H9 (cell line): ENCODE measurements around the gene TADA1. TPM values are rescaled to one million over a fixed set of nuclear protein-coding genes. Genes with fewer than 3 reads are reported as not detected.

Experiments used
- DNase-seq: peaks from one replicate; pipeline ENCODE4 v3.0.0-alpha.2; 2017
- H2AFZ ChIP-seq: one replicate; pipeline ENCODE4 v1.6.1; 2013; ENCODE audit warnings: mild to moderate bottlenecking, low read length, control low read depth, moderate library complexity
- H2AK5ac ChIP-seq: 2 replicates; pipeline ENCODE4 v1.6.1; 2013; ENCODE audit warnings: low read length, control low read depth, mixed read lengths; ENCODE audit not compliant: insufficient read length
- H2BK120ac ChIP-seq: one replicate; pipeline ENCODE4 v1.6.1; 2013; ENCODE audit warnings: low read depth, mild to moderate bottlenecking, low read length, control low read depth, inconsistent platforms; ENCODE audit not compliant: poor library complexity, severe bottlenecking
- H2BK12ac ChIP-seq: 2 replicates; pipeline ENCODE4 v1.6.1; 2013; ENCODE audit warnings: low read length, control low read depth, mixed read lengths, low read depth; ENCODE audit not compliant: insufficient read length
- H2BK15ac ChIP-seq: 2 replicates; pipeline ENCODE4 v1.6.1; 2013; ENCODE audit warnings: low read depth, low read length, control low read depth
- H2BK20ac ChIP-seq: one replicate; pipeline ENCODE4 v1.6.1; 2013; ENCODE audit warnings: low read depth, mild to moderate bottlenecking, low read length, control low read depth, inconsistent platforms; ENCODE audit not compliant: poor library complexity, severe bottlenecking
- H2BK5ac ChIP-seq: 2 replicates; pipeline ENCODE4 v1.6.1; 2013; ENCODE audit warnings: low read length, control low read depth, mixed read lengths; ENCODE audit not compliant: insufficient read length
- H3K14ac ChIP-seq: 2 replicates; pipeline ENCODE4 v1.6.1; 2013; ENCODE audit warnings: low read length, control low read depth; ENCODE audit not compliant: insufficient read depth
- H3K18ac ChIP-seq: 2 replicates; pipeline ENCODE4 v1.6.1; 2013; ENCODE audit warnings: low read depth, mild to moderate bottlenecking, mixed read lengths, low read length, control low read depth; ENCODE audit not compliant: insufficient read length
- H3K23ac ChIP-seq: 2 replicates; pipeline ENCODE4 v1.6.1; 2013; ENCODE audit warnings: low read length, control low read depth, mixed read lengths, low read depth; ENCODE audit not compliant: insufficient read length
- H3K23me2 ChIP-seq: 2 replicates; pipeline ENCODE4 v1.6.1; 2013; ENCODE audit warnings: low read depth, mild to moderate bottlenecking, mixed read lengths, low read length, control low read depth; ENCODE audit not compliant: insufficient read length, poor library complexity, severe bottlenecking
- H3K27ac ChIP-seq: 2 replicates; pipeline ENCODE4 v1.5.1; 2013; ENCODE audit warnings: low read length, control low read depth, mixed read lengths, low read depth; ENCODE audit not compliant: insufficient read length
- H3K27me3 ChIP-seq: 2 replicates; pipeline ENCODE4 v1.6.1; 2013; ENCODE audit warnings: low read length, control low read depth, inconsistent platforms; ENCODE audit not compliant: insufficient read depth
- H3K4ac ChIP-seq: 2 replicates; pipeline ENCODE4 v1.6.1; 2013; ENCODE audit warnings: low read depth, mild to moderate bottlenecking, control low read depth, inconsistent platforms, low read length, moderate library complexity
- H3K4me1 ChIP-seq: 2 replicates; pipeline ENCODE4 v1.6.1; 2013; ENCODE audit warnings: low read length, control low read depth, inconsistent platforms; ENCODE audit not compliant: insufficient read depth
- H3K4me2 ChIP-seq: 2 replicates; pipeline ENCODE4 v1.6.1; 2013; ENCODE audit warnings: low read length, control low read depth, mixed read lengths; ENCODE audit not compliant: insufficient read length, insufficient read depth
- H3K56ac ChIP-seq: 2 replicates; pipeline ENCODE4 v1.6.1; 2013; ENCODE audit warnings: low read depth, mild to moderate bottlenecking, mixed read lengths, low read length, control low read depth; ENCODE audit not compliant: insufficient read length
- H3K79me1 ChIP-seq: 2 replicates; pipeline ENCODE4 v1.6.1; 2013; ENCODE audit warnings: low read depth, mild to moderate bottlenecking, moderate library complexity, low read length, control low read depth, inconsistent platforms; ENCODE audit not compliant: insufficient read depth, poor library complexity, severe bottlenecking
- H3K79me2 ChIP-seq: 2 replicates; pipeline ENCODE4 v1.6.1; 2013; ENCODE audit warnings: low read length, control low read depth, inconsistent platforms; ENCODE audit not compliant: insufficient read depth
- H3K9ac ChIP-seq: 2 replicates; pipeline ENCODE4 v1.6.1; 2013; ENCODE audit warnings: low read length, control low read depth, mixed read lengths; ENCODE audit not compliant: insufficient read length; ENCODE audit errors: extremely low read depth
- H3K9me3 ChIP-seq: one replicate; pipeline ENCODE4 v1.6.1; 2013; ENCODE audit warnings: low read depth, low read length, inconsistent platforms; ENCODE audit not compliant: control insufficient read depth
- H3T11ph ChIP-seq: one replicate; pipeline ENCODE4 v1.6.1; 2013; ENCODE audit warnings: mild to moderate bottlenecking, low read length, control low read depth, inconsistent platforms
- H4K20me1 ChIP-seq: one replicate; pipeline ENCODE4 v1.6.1; 2013; ENCODE audit not compliant: control insufficient read depth, insufficient read length, insufficient read depth
- H4K5ac ChIP-seq: 2 replicates; pipeline ENCODE4 v1.6.1; 2013; ENCODE audit warnings: low read depth, mild to moderate bottlenecking, mixed read lengths, low read length, control low read depth; ENCODE audit not compliant: insufficient read length
- H4K8ac ChIP-seq: replicated peaks from 2 replicates; pipeline ENCODE4 v1.6.1; 2013; ENCODE audit warnings: low read length, control low read depth, mixed read lengths, low read depth; ENCODE audit not compliant: insufficient read length
- H4K91ac ChIP-seq: 2 replicates; pipeline ENCODE4 v1.6.1; 2013; ENCODE audit warnings: low read depth, mild to moderate bottlenecking, moderate library complexity, mixed read lengths, low read length, control low read depth; ENCODE audit not compliant: insufficient read length
- H3K27ac Mint-ChIP-seq, 3 experiments: 2 replicates in 2 of 3; 3 replicates in 1 of 3; pipeline ENCODE4 v1.8.0; 2020 to 2021; ENCODE audit warnings: mixed read lengths in 3 of 3, mild to moderate bottlenecking in 1 of 3, moderate library complexity in 1 of 3
- H3K27me3 Mint-ChIP-seq: 2 replicates; pipeline ENCODE4 v1.8.0; 2021; ENCODE audit warnings: low read depth, mild to moderate bottlenecking, moderate library complexity, mixed read lengths
- H3K36me3 Mint-ChIP-seq, 3 experiments: 2 replicates in 2 of 3; 3 replicates in 1 of 3; pipeline ENCODE4 v1.8.0; 2020 to 2021; ENCODE audit warnings: low read depth in 3 of 3, mixed read lengths in 3 of 3; ENCODE audit not compliant: insufficient read depth in 1 of 3
- H3K4me1 Mint-ChIP-seq, 2 experiments: 2 replicates each; pipeline ENCODE4 v1.8.0; 2020; ENCODE audit warnings: mixed read lengths in 2 of 2
- H3K4me3 Mint-ChIP-seq, 2 experiments: 2 replicates in 1 of 2; 3 replicates in 1 of 2; pipeline ENCODE4 v1.8.0; 2020 to 2021; ENCODE audit warnings: mild to moderate bottlenecking in 2 of 2, mixed read lengths in 2 of 2, moderate library complexity in 1 of 2
- H3K9me3 Mint-ChIP-seq, 2 experiments: 2 replicates in 1 of 2; 3 replicates in 1 of 2; pipeline ENCODE4 v1.8.0; 2020; ENCODE audit warnings: mild to moderate bottlenecking in 2 of 2, mixed read lengths in 2 of 2, moderate library complexity in 1 of 2
- CTCF ChIP-seq: fragments of 200-600 bp; sonication (generic); conservative IDR thresholded peaks from 3 replicates; pipeline ENCODE4 v1.8.0; 2021; ENCODE audit warnings: antibody characterized with exemption, mild to moderate bottlenecking
- WGBS: extraction: QIAGEN DNeasy Blood & Tissue Kit; methylation state at CpG from one replicate; pipeline ENCODE4 v1.1.7; 2013; ENCODE audit warnings: missing lambda C conversion rate, low lambda C conversion rate, mixed read lengths; ENCODE audit not compliant: insufficient read length; ENCODE audit errors: extremely low coverage; 5-methylcytosine and 5-hydroxymethylcytosine counted together
- total RNA-seq: library from RNA; stranded (reverse); gene quantifications from 2 replicates; pipeline ENCODE4 v1.2.1, GENCODE V29; 2021

Gene TADA1
- total RNA-seq, 1 experiment from 2014 or later = 20.7 TPM

GRCh38 chr1:166911624-166912023, 35.6 kb upstream of the TADA1 start:
- peaks cover 4% of the 10 kb centered on the region for H3K27me3 Mint-ChIP-seq
- H3K4me1 ChIP-seq = no peaks in the 10 kb centered on the region
- H2AFZ ChIP-seq = no peak overlapping the region
- no peaks in the 10 kb centered on the region for H3K23me2 ChIP-seq
- no peak overlapping the region for H2BK5ac ChIP-seq
- H4K20me1 ChIP-seq = no peaks in the 10 kb centered on the region
- H2AK5ac ChIP-seq = no peak overlapping the region
- no peak for DNase-seq
- no peaks in the 10 kb centered on the region for H3K27me3 ChIP-seq
- no peak overlapping the region for H2BK15ac ChIP-seq
- no peak overlapping the region for H3K4me2 ChIP-seq
- H2BK20ac ChIP-seq = no peak overlapping the region
- TF ChIP-seq CTCF = no peak
- H3K9me3 Mint-ChIP-seq = peaks cover 25 to 26% of the 10 kb centered on the region in 2 experiments
- H3K27ac Mint-ChIP-seq = no peak overlapping the region
- peaks cover 4% of the 10 kb centered on the region for H3K9me3 ChIP-seq
- H3K14ac ChIP-seq = no peak overlapping the region
- no peak overlapping the region for H4K5ac ChIP-seq
- H3K4me1 Mint-ChIP-seq = peaks cover 4 to 7% of the 10 kb centered on the region in 2 experiments
- H3K18ac ChIP-seq = no peak overlapping the region
- H4K91ac ChIP-seq = no peak overlapping the region
- H3K79me2 ChIP-seq = no peaks in the 10 kb centered on the region
- H3K4me3 Mint-ChIP-seq = no peak overlapping the region
- H3T11ph ChIP-seq = no peak overlapping the region
- peaks cover 8 to 20% (median 10%) of the 10 kb centered on the region in 3 experiments; a peak in 6 of 7 replicates for H3K36me3 Mint-ChIP-seq
- no peak overlapping the region for H2BK12ac ChIP-seq
- H3K79me1 ChIP-seq = no peaks in the 10 kb centered on the region
- H3K23ac ChIP-seq = no peak overlapping the region
- no peak overlapping the region for H4K8ac ChIP-seq
- no peak overlapping the region for H3K27ac ChIP-seq
- no peak overlapping the region for H3K9ac ChIP-seq
- H3K4ac ChIP-seq = no peak overlapping the region
- no CpG with 5 or more reads among the region's 1 CpG for WGBS
- H3K56ac ChIP-seq = no peak overlapping the region
- no peak overlapping the region for H2BK120ac ChIP-seq
